ENCODE measurements around the gene NRAP. TPM values are rescaled to one million over a fixed set of nuclear protein-coding genes. Genes with fewer than 3 reads are reported as not detected.

The NRAP gene
- total and polyA plus RNA-seq, 4 donors, result 0.05 to 0.13 (median 0.10) TPM

GRCh38 chr10:113712755-113713639 is 49.2 kb upstream of the NRAP start:
- 74% methylated on average over 8 of the region's 8 CpGs for WGBS
- no peaks in the 10 kb centered on the region for H3K4me1 ChIP-seq (ENCODE audit: control insufficient read depth in 4 of 4, insufficient read depth in 4 of 4, low read length in 3 of 4)

DNA sequence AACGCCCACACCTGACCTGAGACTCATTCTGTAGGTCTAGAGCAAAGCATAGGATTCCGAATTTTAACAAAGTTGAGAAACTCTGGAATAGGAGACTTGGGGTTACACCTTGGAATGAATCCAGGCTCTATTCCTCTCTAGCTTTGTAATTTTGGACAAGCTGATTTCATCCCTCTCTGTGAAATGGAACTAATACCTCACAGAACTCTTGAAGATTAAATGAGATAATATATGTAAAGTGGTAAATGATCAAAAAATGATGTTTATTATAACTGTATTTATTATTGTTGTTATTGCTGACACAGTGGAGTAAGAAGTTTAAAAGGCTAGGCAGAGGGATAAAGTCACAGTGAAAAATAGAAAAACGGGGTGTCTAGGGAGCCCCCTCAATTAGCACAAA is 48.2 kb upstream of the NRAP start:
- no peak overlapping the region for H3K27ac ChIP-seq (ENCODE audit: low read depth in 1 of 2, low read length in 2 of 2)

More at GRCh38 chr10:113712755-113713639, 49.2 kb upstream of the NRAP start:
- H3K9me3 ChIP-seq (ENCODE audit: control insufficient read depth in 4 of 4, low read length in 3 of 4), result no peaks in the 10 kb centered on the region
- no peak overlapping the region for H3K27ac ChIP-seq (ENCODE audit: low read depth in 1 of 2, low read length in 2 of 2)
- TF ChIP-seq EGR1 (IDR thresholded peaks at IDR 0.05; ENCODE audit: low read depth in 2 of 2) (no peak), CTCF (IDR thresholded peaks at IDR 0.05; ENCODE audit: low read depth, low read length, missing input control) (no peak)
- H3K9ac ChIP-seq (ENCODE audit: low read depth in 1 of 2, low read length in 2 of 2), result no peak overlapping the region
- no peak for DNase-seq (ENCODE audit: low spot score)
- peaks cover 0 to 13% (median 5%) of the 10 kb centered on the region in 4 donors for H3K36me3 ChIP-seq (ENCODE audit: control insufficient read depth in 4 of 4, insufficient read depth in 3 of 4, low read depth in 1 of 4, low read length in 3 of 4)
- H3K27me3 ChIP-seq (ENCODE audit: control insufficient read depth in 4 of 4, insufficient read depth in 4 of 4, low read length in 3 of 4), result no peaks in the 10 kb centered on the region
- no peak overlapping the region for H3K4me3 ChIP-seq (ENCODE audit: low read depth in 1 of 3, low read length in 3 of 3)

More for the DNA sequence above, 48.2 kb upstream of the NRAP start:
- no peak for DNase-seq (ENCODE audit: low spot score)
- Histone ChIP-seq H3K27me3 (ENCODE audit: control insufficient read depth in 4 of 4, insufficient read depth in 4 of 4, low read length in 3 of 4) (no peaks in the 10 kb centered on the region), H3K4me1 (ENCODE audit: control insufficient read depth in 4 of 4, insufficient read depth in 4 of 4, low read length in 3 of 4) (no peaks in the 10 kb centered on the region), H3K36me3 (ENCODE audit: control insufficient read depth in 4 of 4, insufficient read depth in 3 of 4, low read depth in 1 of 4, low read length in 3 of 4) (peaks cover 0 to 9% (median 3%) of the 10 kb centered on the region in 4 donors), H3K4me3 (ENCODE audit: low read depth in 1 of 3, low read length in 3 of 3) (no peak overlapping the region), H3K9ac (ENCODE audit: low read depth in 1 of 2, low read length in 2 of 2) (no peak overlapping the region), H3K9me3 (ENCODE audit: control insufficient read depth in 4 of 4, low read length in 3 of 4) (no peaks in the 10 kb centered on the region)
- TF ChIP-seq, protein P1, sequence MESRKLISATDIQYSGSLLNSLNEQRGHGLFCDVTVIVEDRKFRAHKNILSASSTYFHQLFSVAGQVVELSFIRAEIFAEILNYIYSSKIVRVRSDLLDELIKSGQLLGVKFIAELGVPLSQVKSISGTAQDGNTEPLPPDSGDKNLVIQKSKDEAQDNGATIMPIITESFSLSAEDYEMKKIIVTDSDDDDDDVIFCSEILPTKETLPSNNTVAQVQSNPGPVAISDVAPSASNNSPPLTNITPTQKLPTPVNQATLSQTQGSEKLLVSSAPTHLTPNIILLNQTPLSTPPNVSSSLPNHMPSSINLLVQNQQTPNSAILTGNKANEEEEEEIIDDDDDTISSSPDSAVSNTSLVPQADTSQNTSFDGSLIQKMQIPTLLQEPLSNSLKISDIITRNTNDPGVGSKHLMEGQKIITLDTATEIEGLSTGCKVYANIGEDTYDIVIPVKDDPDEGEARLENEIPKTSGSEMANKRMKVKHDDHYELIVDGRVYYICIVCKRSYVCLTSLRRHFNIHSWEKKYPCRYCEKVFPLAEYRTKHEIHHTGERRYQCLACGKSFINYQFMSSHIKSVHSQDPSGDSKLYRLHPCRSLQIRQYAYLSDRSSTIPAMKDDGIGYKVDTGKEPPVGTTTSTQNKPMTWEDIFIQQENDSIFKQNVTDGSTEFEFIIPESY (IDR thresholded peaks at IDR 0.05), result no peak
- TF ChIP-seq JUND (IDR thresholded peaks at IDR 0.05), result no peak
- TF ChIP-seq EGR1 (IDR thresholded peaks at IDR 0.05; ENCODE audit: low read depth in 2 of 2), result no peak
- TF ChIP-seq YY1 (IDR thresholded peaks at IDR 0.05), result no peak
- TF ChIP-seq RAD21 (IDR thresholded peaks at IDR 0.05), result no peak
- no peak for TF ChIP-seq CTCF (IDR thresholded peaks at IDR 0.05; ENCODE audit: low read depth, low read length, missing input control)
- 94% methylated on average over 3 of the region's 3 CpGs for WGBS

All from liver (tissue), 9 donors.